NOMO-1 (cell line): ENCODE data around the gene PRKG1.

Experiments used
- DNase-seq, 2 experiments: peaks; one replicate each; lab custom pipeline; 2025; ENCODE audit not compliant: unreplicated experiment in 2 of 2; lab: John Stamatoyannopoulos, UW

PRKG1 gene

GRCh38 chr10:51074238-51075028, at the start of gene PRKG1:
Gene PRKG1, plus strand, starts transcription at chr10:51074487.
- no peak for DNase-seq

DNA sequence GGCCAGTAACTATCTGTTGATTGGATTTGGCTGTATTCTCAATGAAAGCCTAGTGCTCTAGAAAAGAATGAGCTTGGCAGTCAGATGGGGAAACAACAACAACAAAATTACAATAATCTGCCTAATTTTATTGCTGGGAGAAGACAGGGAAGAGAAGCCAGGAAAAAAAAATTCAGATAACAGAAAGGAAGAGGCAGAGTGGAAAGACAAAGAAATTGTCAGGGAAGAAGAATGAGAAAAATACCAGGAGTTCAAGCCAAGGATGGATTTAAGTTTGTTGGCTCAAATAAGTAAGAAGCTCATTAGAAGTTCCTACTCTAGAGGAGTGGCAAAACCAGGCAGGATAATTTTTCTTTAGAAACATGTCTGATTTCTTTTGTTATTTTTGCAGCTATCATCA, 45.9 kb upstream of the PRKG1 start:
- no peak for DNase-seq

GRCh38 chr10:51029172-51029641, 45.1 kb upstream of the PRKG1 start:
- no peak for DNase-seq

DNA sequence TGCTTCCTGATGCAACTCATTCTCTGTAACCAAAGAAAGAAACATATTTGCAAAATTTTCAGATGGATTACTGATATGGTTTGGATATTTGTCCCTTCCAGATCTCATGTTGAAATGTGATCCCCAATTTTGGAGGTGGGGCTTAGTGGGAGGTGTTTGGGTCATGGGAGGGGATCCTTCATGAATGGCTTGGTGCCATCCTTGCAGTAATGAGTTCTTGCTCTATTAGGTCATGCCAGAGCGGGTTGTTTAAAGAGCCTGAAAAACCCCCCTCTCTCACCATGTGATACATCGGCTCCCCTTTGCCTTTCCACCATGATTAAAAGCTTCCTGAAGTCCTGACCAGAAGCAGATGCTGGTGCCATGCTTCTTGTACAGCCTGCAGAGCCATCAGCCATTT, 43.8 kb upstream of the PRKG1 start:
- DNase-seq, result no peak

GRCh38 chr10:51031950-51032349, 42.3 kb upstream of the PRKG1 start:
- no peak for DNase-seq

DNA sequence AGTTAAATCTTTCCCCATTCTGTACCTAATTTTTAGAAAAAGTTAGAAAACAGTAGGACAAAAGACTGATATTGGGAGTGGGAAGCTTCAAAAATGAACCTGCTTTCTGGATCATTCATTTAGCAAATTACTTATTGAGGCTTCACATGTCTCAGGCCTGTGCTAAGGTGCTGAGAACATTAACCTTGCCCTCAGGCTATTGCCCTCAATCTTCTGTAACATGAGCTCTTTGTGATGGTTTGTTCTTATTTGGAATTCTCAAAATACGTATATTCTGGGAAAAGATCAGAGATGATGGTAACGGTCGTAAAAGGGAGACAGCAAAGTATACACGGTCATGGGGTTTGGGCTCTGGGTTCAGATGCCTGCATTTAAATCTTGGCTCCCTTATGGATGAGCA, 39.5 kb upstream of the PRKG1 start:
- no peak for DNase-seq

DNA sequence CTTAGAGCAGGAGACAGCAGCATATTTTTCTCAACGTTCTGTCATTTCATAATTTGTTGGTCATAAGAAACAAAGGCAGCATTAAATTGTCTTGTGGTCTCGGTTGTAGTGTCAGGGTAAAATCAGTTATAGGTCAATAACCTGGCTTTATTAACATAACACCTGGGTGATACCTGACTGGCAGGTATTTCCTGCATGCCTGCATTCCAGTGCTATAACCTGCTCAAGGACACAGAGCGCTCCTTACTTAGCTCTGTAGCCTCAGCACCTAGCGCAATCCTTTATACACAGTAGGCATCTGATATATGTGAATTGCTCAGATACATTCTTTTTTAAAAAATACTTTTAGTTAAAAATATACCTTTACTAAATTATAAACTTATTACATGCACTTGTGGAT, 38.9 kb upstream of the PRKG1 start:
- no peak for DNase-seq

DNA sequence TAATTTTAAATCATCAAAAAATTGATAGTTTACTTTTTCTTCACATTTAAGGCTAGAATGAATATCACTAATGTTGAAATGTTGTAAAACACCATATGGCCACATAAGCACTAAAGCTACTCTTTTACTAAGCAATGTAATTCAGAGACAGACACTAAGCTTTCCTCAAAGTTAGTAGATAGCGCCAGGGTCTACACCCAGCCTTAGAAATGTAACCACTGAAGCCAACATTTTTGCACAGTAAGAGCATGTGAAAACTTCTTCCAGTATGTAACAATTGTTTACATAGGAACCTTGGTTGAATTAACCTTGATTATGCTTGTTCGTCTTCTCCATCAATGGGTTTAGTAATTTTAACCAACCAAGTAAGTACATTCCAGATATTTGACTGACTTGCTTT, 28.4 kb upstream of the PRKG1 start:
- no peak for DNase-seq

DNA sequence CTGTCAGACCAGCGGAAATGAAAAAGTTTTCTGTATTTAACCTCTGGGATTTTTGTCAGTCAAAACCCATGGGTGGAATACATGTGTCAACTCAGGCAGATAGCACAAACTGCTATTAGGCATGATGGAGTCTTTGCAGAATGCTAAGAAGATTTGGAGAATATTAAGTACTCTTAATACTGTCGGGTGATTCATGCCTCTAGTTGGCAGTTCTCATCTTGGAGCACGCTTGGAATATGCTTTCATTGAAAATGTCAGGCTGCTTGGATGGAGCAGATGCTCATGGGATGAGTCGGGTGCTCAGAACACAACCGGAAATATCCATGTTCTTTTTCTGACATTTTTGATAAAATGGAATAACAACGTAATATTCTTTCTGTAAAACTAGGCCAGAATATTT, 27.6 kb upstream of the PRKG1 start:
- no peak for DNase-seq

- no peak for DNase-seq
Measured at GRCh38 chr10:51047857-51048256, 26.4 kb upstream of the PRKG1 start.

DNA sequence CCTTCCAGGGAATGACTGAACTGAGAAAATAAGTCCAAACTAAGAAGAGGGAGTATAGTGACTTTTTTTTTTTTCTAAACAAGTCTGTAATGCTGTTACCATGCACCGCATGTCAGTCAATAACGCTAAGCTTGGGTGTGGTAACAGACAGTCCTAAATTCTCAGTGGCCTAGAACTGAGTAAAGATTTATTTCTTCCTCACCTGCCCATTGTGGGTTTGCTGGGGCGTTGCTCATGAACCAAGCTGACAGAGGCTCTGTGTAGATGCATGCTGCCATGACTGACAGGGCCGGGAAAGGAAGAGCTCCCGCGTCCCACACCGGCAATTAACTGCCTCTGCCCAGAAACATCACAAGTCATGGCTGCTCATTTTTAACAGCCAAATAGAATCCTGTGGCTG, 25.5 kb upstream of the PRKG1 start:
- no peak for DNase-seq

- no peak for DNase-seq
Measured at GRCh38 chr10:51052163-51052562, 22.1 kb upstream of the PRKG1 start.

- no peak for DNase-seq
Measured at GRCh38 chr10:51057925-51058324, 16.4 kb upstream of the PRKG1 start.

DNA sequence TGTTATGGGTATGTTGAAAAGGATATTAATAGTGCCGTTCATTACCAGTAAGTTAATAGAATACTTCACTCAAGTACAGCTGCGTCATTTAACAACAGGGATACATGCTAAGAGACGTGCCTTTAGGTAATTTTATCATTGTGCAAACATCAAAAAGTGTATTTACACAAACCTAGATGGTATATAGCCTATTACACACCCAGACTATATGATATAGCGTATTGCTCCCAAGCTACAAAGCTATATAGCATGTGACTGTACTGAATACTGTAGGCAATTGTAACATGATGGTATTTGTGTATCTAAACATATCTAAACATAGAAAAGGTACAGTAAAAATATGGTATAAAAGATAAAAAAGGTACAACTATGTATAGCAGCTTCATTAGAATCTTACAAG, 11.1 kb upstream of the PRKG1 start:
- no peak for DNase-seq

DNA sequence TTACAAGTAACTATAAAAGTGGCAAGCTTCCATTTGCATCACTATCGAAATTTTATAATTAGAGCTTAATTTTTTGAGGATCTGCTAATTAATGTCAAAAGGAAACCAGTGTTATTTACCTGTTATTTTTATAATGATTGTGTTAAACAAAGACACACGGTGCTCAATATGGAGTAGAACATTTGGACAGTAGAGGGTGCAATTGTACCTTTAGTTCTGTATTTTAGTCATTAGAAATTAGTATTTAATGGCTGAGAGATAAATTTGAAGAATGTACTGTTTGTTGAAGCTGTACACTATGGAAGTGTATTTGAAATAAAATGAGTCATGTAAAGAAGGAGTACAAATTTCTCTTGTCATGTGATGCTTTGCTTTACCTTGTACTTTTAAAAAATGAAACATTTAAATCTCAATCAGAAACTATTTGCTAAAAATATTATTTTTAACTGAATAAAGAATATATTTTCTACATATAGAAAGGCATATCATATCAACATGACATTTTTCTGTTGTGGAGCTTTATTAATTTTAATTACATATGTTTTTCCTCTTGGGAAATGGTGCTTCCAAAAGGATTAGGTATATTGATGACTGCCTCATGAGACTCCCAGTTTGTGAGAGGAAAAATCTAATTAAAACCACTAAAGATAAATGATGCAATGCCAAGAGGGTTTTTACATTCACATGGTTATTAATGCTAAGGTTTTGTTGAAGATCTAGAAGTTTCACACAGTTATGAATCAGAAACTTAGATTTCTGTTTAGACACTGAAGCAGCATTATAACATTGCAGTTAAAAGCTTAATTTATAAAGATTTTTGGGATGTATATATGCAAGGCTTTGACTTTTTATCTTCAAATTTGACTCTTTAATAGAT, 10.4 kb upstream of the PRKG1 start:
- DNase-seq, result no peak

GRCh38 chr10:51066231-51066630, 8.1 kb upstream of the PRKG1 start:
- no peak for DNase-seq

DNA sequence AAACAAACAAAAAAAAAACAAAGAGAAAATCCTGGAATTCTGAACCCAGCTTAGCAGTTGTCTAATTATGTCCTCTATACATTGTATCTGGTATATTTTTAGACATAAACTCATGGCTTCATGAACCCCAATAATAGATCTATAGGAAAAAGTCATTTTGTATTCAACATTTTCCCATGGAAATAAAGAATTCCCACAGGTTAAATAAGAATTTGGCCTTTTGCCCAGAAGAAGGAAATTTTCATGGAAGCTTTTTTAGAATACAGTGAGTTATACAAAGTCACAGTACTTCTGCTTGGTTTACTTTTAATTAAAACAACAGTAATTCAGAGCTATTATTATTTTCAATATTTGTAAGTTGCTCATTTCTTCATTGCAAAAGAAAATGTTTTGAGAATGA, 2.1 kb upstream of the PRKG1 start:
- DNase-seq, result no peak

GRCh38 chr10:51072921-51073434, 1.3 kb upstream of the PRKG1 start:
- DNase-seq, result no peak

- no peak for DNase-seq
Measured at GRCh38 chr10:51073453-51074237, 642 bp upstream of the PRKG1 start.

GRCh38 chr10:51075043-51075872, 971 bp downstream of the PRKG1 start:
- DNase-seq, result no peak
